Esophagus muscularis mucosa (tissue), 4 donors: ENCODE results near the gene SRY. TPM values are rescaled to one million over a fixed set of nuclear protein-coding genes. Genes with fewer than 3 reads are reported as not detected.

ENCODE experiments used
- DNase-seq: peaks from one replicate; pipeline ENCODE4 v3.0.0-alpha.2; 2017; ENCODE audit errors: extremely low spot score
- H3K27ac ChIP-seq, 4 donors: fragments of 200-600 bp; sonication (generic); replicated peaks in 1 of 4; 1 replicate in 3 of 4; 2 replicates in 1 of 4; pipeline ENCODE4 v1.5.1; 2016 to 2019; ENCODE audit warnings: mild to moderate bottlenecking in 1 of 4
- H3K27me3 ChIP-seq, 4 donors: fragments of 200-600 bp; sonication (generic); one replicate each; pipeline versions ENCODE4 v1.5.1 to v1.6.0; 2016 to 2019
- H3K36me3 ChIP-seq, 4 donors: fragments of 200-600 bp; sonication (generic); one replicate each; pipeline ENCODE4 v1.5.1; 2016 to 2019
- H3K4me1 ChIP-seq, 4 donors: fragments of 200-600 bp; sonication (generic); one replicate each; pipeline ENCODE4 v1.5.1; 2016 to 2019
- H3K4me3 ChIP-seq, 4 donors: fragments of 200-600 bp; sonication (generic); 1 replicate in 2 of 4; 2 replicates in 2 of 4; pipeline ENCODE4 v1.5.1; 2016 to 2019; ENCODE audit warnings: mild to moderate bottlenecking in 4 of 4, moderate library complexity in 1 of 4
- H3K9me3 ChIP-seq, 4 donors: fragments of 200-600 bp; sonication (generic); 1 replicate in 3 of 4; 2 replicates in 1 of 4; pipeline ENCODE4 v1.5.1; 2016 to 2019
- CTCF ChIP-seq, 3 experiments: fragments of 200-600 bp in 2 of 3; fragments of 450-650 bp in 1 of 3; sonication (generic) in 2 of 3; IDR thresholded peaks; one replicate each; pipeline ENCODE4 v1.5.1; 2017 to 2019; ENCODE audit warnings: antibody characterized with exemption in 3 of 3, mild to moderate bottlenecking in 2 of 3, moderate library complexity in 1 of 3
- EP300 ChIP-seq: sonication (generic); formaldehyde crosslinking; IDR thresholded peaks from one replicate; pipeline ENCODE4 v1.6.1; 2017; ENCODE audit warnings: antibody characterized with exemption
- POLR2A ChIP-seq: fragments of 450-650 bp; IDR thresholded peaks from one replicate; pipeline ENCODE4 v1.6.1; 2017; ENCODE audit warnings: antibody characterized with exemption, moderate library complexity, mild to moderate bottlenecking, low read depth
- POLR2AphosphoS5 ChIP-seq, 2 donors: sonication (generic); formaldehyde crosslinking; IDR thresholded peaks; one replicate each; pipeline ENCODE4 v1.6.1; 2017; ENCODE audit warnings: antibody characterized with exemption in 2 of 2
- WGBS: methylation state at CpG from one replicate; pipeline ENCODE4 v1.1.5; 2018; 5-methylcytosine and 5-hydroxymethylcytosine counted together
- intact Hi-C: fragments of 100-400 bp; cut with DNase I; formaldehyde crosslinking; loops from one replicate; pipeline ENCODE4 v1.15.1; 2023
- total RNA-seq, 4 donors: library from RNA; depleted of rRNA; stranded (reverse); fragments of >200 nt; gene quantifications; one replicate each; pipeline versions ENCODE4 v1.1.0 to v1.2.1, GENCODE V29; 2016

Gene SRY
- total RNA-seq, 4 donors from 2014 or later = not detected

DNA sequence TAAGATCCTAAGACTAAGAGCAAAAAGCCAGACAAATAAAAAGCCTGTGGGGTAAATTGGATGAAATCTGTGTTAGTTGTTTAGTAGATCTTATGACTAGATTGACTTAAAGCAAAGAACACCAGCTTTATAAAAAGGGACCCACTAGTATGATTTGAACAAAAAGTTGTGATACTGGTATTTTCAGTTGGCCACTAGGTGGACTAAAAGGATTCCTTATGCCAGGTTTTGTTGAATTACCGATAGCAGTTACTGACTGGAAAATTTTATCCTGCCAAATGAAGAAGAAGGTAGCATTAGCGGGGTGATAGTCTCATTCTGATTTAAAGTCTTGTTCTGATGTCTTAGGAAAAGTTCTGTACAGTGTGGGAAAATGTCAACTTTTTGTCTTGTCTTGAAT, 12.8 kb upstream of the SRY start:
- Histone ChIP-seq H3K9me3 (no peaks in the 10 kb centered on the region), H3K36me3 (no peaks in the 10 kb centered on the region), H3K4me1 (no peaks in the 10 kb centered on the region), H3K27me3 (no peaks in the 10 kb centered on the region), H3K4me3 (no peak overlapping the region), H3K27ac (no peak overlapping the region)
- WGBS = no CpG with 5 or more reads among the region's 2 CpGs
- DNase-seq = no peak
- intact Hi-C loops = no loop called here
- TF ChIP-seq EP300 (no peak), CTCF (IDR thresholded peaks at IDR 0.05) (peak in 1 of 3 experiments; percentile 32)

- Histone ChIP-seq H3K4me3 (no peak overlapping the region), H3K9me3 (no peaks in the 10 kb centered on the region), H3K36me3 (no peaks in the 10 kb centered on the region), H3K27ac (no peak overlapping the region), H3K4me1 (no peaks in the 10 kb centered on the region), H3K27me3 (no peaks in the 10 kb centered on the region)
- no peak for TF ChIP-seq POLR2A
- no peak for TF ChIP-seq CTCF (IDR thresholded peaks at IDR 0.05)
- intact Hi-C loops = no loop called here
- no peak for DNase-seq
These were observed 10.5 kb upstream of the SRY start for GRCh38 chrY:2797991-2798390.

- no CpG with 5 or more reads among the region's 7 CpGs for WGBS
- no peaks in the 10 kb centered on the region for H3K4me1 ChIP-seq
- intact Hi-C loops = no loop called here
- H3K9me3 ChIP-seq = no peaks in the 10 kb centered on the region
- H3K36me3 ChIP-seq = no peaks in the 10 kb centered on the region
- TF ChIP-seq POLR2AphosphoS5 (IDR thresholded peaks at IDR 0.05) = no peak
- no peak for TF ChIP-seq POLR2A
- no peak for TF ChIP-seq CTCF (IDR thresholded peaks at IDR 0.05)
- TF ChIP-seq EP300 = no peak
- DNase-seq = no peak
- H3K27ac ChIP-seq = no peak overlapping the region
- no peak overlapping the region for H3K4me3 ChIP-seq
- H3K27me3 ChIP-seq = no peaks in the 10 kb centered on the region
These were observed 9.6 kb upstream of the SRY start for GRCh38 chrY:2796977-2797523.

- no CpG with 5 or more reads among the region's 33 CpGs for WGBS
- TF ChIP-seq CTCF (IDR thresholded peaks at IDR 0.05) (no peak), POLR2AphosphoS5 (IDR thresholded peaks at IDR 0.05) (no peak), EP300 (no peak), POLR2A (no peak)
These were observed 2.3 kb upstream of the SRY start for GRCh38 chrY:2789756-2790155.

GRCh38 chrY:2786876-2787512, 488 bp downstream of the SRY start:
- intact Hi-C loops = no loop called here
- H3K27ac ChIP-seq = no peak overlapping the region
- H3K36me3 ChIP-seq = no peaks in the 10 kb centered on the region
- peaks cover 0 to 18% (median 0%) of the 10 kb centered on the region in 4 donors for H3K27me3 ChIP-seq
- WGBS = no CpG with 5 or more reads among the region's 28 CpGs
- no peak for DNase-seq
- no peak for TF ChIP-seq EP300
- no peak for TF ChIP-seq POLR2A
- TF ChIP-seq CTCF (IDR thresholded peaks at IDR 0.05) = no peak
- TF ChIP-seq POLR2AphosphoS5 (IDR thresholded peaks at IDR 0.05) = no peak
- peaks cover 0 to 3% (median 0%) of the 10 kb centered on the region in 4 donors for H3K4me1 ChIP-seq
- H3K4me3 ChIP-seq = peak overlapping the region in 2 of 4 donors; percentile 14 to 27
- H3K9me3 ChIP-seq = no peaks in the 10 kb centered on the region

More at GRCh38 chrY:2789756-2790155, 2.3 kb upstream of the SRY start:
- peaks cover 0 to 18% (median 0%) of the 10 kb centered on the region in 4 donors for H3K27me3 ChIP-seq
- no peaks in the 10 kb centered on the region for H3K9me3 ChIP-seq
- intact Hi-C loops = no loop called here
- H3K4me1 ChIP-seq = peaks cover 0 to 3% (median 0%) of the 10 kb centered on the region in 4 donors
- H3K27ac ChIP-seq = no peak overlapping the region
- no peak for DNase-seq
- H3K4me3 ChIP-seq = no peak overlapping the region
- no peaks in the 10 kb centered on the region for H3K36me3 ChIP-seq
